Endometrial microvascular endothelial cells (primary cell): ENCODE measurements around the gene HYDIN. TPM values are rescaled to one million over a fixed set of nuclear protein-coding genes. Genes with fewer than 3 reads are reported as not detected.
"Not testable (repeated sequence)": the region's sequence is repeated elsewhere in the genome, so short reads cannot be mapped to it uniquely, and the experiment has no call there.

Experiments used
- in situ Hi-C: cut with HindIII; loops from 2 replicates; pipeline ENCODE4 v1.10.0; 2017; ENCODE audit warnings: low sequenced_read_pairs, low pct_unique_long_range_greater_than_20kb; ENCODE audit errors: inconsistent ontology term
- total RNA-seq: library from RNA; depleted of rRNA; stranded (reverse); fragments of >200 nt; gene quantifications from one replicate; pipeline ENCODE4 v1.2.3, GENCODE V29; 2015; ENCODE audit errors: inconsistent ontology term

The HYDIN gene
- total RNA-seq, 1 donor from 2014 or later, result not detected

GRCh38 chr16:71229344-71229743, 1.2 kb downstream of the HYDIN start:
- in situ Hi-C loops, result no loop called here

GRCh38 chr16:71226229-71227141, 4.0 kb downstream of the HYDIN start:
- in situ Hi-C loops, result no loop called here

- in situ Hi-C loops, result no loop called here
Observed at GRCh38 chr16:71225145-71225544, 5.4 kb downstream of the HYDIN start.

GRCh38 chr16:71218306-71218963, 12.1 kb downstream of the HYDIN start:
- in situ Hi-C loops, result no loop called here

GRCh38 chr16:71217506-71217905, 13.0 kb downstream of the HYDIN start:
- in situ Hi-C loops, result no loop called here

GRCh38 chr16:71216714-71217113, 13.8 kb downstream of the HYDIN start:
- in situ Hi-C loops, result no loop called here

GRCh38 chr16:71214746-71215381, 15.7 kb downstream of the HYDIN start:
- in situ Hi-C loops, result no loop called here

- in situ Hi-C loops, result no loop called here
Observed at GRCh38 chr16:71205482-71206131, 24.9 kb downstream of the HYDIN start.

GRCh38 chr16:71203631-71204030, 26.9 kb downstream of the HYDIN start:
- in situ Hi-C loops, result no loop called here

- in situ Hi-C loops, result no loop called here
Observed at GRCh38 chr16:71201556-71201955, 29.0 kb downstream of the HYDIN start.

GRCh38 chr16:71201054-71201453, 29.5 kb downstream of the HYDIN start:
- in situ Hi-C loops, result no loop called here

- in situ Hi-C loops, result no loop called here
Observed at GRCh38 chr16:71198408-71198807, 32.1 kb downstream of the HYDIN start.

GRCh38 chr16:71192387-71192786, 38.1 kb downstream of the HYDIN start:
- in situ Hi-C loops, result no loop called here

GRCh38 chr16:71188956-71189712, 41.4 kb downstream of the HYDIN start:
- in situ Hi-C loops, result no loop called here

- in situ Hi-C loops, result no loop called here
Observed at GRCh38 chr16:71185347-71185746, 45.2 kb downstream of the HYDIN start.

- in situ Hi-C loops, result no loop called here
Observed at GRCh38 chr16:71179569-71179968, 51.0 kb downstream of the HYDIN start.

GRCh38 chr16:71172481-71173207, 57.9 kb downstream of the HYDIN start:
- in situ Hi-C loops, result no loop called here

- in situ Hi-C loops, result not testable (repeated sequence)
Observed at GRCh38 chr16:71161007-71161406, 69.5 kb downstream of the HYDIN start.
